ENCODE data around the gene PIAS4.

The PIAS4 gene

GRCh38 chr19:3983936-3984583 lies 23.5 kb upstream of the PIAS4 start:
- no peak for TF ChIP-seq ZNF274 (IDR thresholded peaks at IDR 0.05; ENCODE audit: low read depth, low read length)
- TF ChIP-seq YY1 (IDR thresholded peaks at IDR 0.05; ENCODE audit: insufficient read depth, insufficient read length): no peak
- TF ChIP-seq SUZ12 (IDR thresholded peaks at IDR 0.05; ENCODE audit: extremely low read depth, insufficient read depth, insufficient read length): no peak
- Histone ChIP-seq H3K9ac (ENCODE audit: insufficient read length, low read depth) (peak overlapping the region; percentile 100), H3K4me1 (ENCODE audit: insufficient read depth, insufficient read length) (peaks cover 31% of the 10 kb centered on the region), H3K4me3 (ENCODE audit: insufficient read length, low read depth) (peak overlapping the region; percentile 99), H3K27me3 (ENCODE audit: insufficient read depth, insufficient read length) (no peaks in the 10 kb centered on the region), H3K9me3 (ENCODE audit: insufficient read depth, low read length) (no peaks in the 10 kb centered on the region), H3K36me3 (ENCODE audit: insufficient read depth, insufficient read length, low read length) (peaks cover 60% of the 10 kb centered on the region)
- no peak for DNase-seq (ENCODE audit: low read depth, low spot score)

GRCh38 chr19:3984584-3984907 lies 23.0 kb upstream of the PIAS4 start:
- TF ChIP-seq SUZ12 (IDR thresholded peaks at IDR 0.05; ENCODE audit: extremely low read depth, insufficient read depth, insufficient read length): no peak
- TF ChIP-seq YY1 (IDR thresholded peaks at IDR 0.05; ENCODE audit: insufficient read depth, insufficient read length): no peak
- TF ChIP-seq ZNF274 (IDR thresholded peaks at IDR 0.05; ENCODE audit: low read depth, low read length): no peak
- Histone ChIP-seq H3K9ac (ENCODE audit: insufficient read length, low read depth) (peak overlapping the region; percentile 100), H3K4me1 (ENCODE audit: insufficient read depth, insufficient read length) (peaks cover 31% of the 10 kb centered on the region), H3K27me3 (ENCODE audit: insufficient read depth, insufficient read length) (no peaks in the 10 kb centered on the region), H3K4me3 (ENCODE audit: insufficient read length, low read depth) (peak overlapping the region; percentile 99), H3K36me3 (ENCODE audit: insufficient read depth, insufficient read length, low read length) (peaks cover 55% of the 10 kb centered on the region), H3K9me3 (ENCODE audit: insufficient read depth, low read length) (no peaks in the 10 kb centered on the region)
- DNase-seq (ENCODE audit: low read depth, low spot score): no peak

GRCh38 chr19:3984908-3985642 lies 22.5 kb upstream of the PIAS4 start, which contains the start of gene EEF2:
Gene EEF2, minus strand, starts transcription at chr19:3985463. Its CDS starts 83 bp downstream, at chr19:3985380.
- Histone ChIP-seq H3K9me3 (ENCODE audit: insufficient read depth, low read length) (no peaks in the 10 kb centered on the region), H3K4me3 (ENCODE audit: insufficient read length, low read depth) (peak within 1 kb of the TSS; percentile 99), H3K27me3 (ENCODE audit: insufficient read depth, insufficient read length) (no peaks in the 10 kb centered on the region), H3K36me3 (ENCODE audit: insufficient read depth, insufficient read length, low read length) (peaks cover 50% of the 10 kb centered on the region), H3K9ac (ENCODE audit: insufficient read length, low read depth) (peak within 1 kb of the TSS; percentile 100), H3K4me1 (ENCODE audit: insufficient read depth, insufficient read length) (peaks cover 31% of the 10 kb centered on the region)
- TF ChIP-seq SUZ12 (IDR thresholded peaks at IDR 0.05; ENCODE audit: extremely low read depth, insufficient read depth, insufficient read length): no peak
- TF ChIP-seq YY1 (IDR thresholded peaks at IDR 0.05; ENCODE audit: insufficient read depth, insufficient read length): peak; percentile 49
- peak; percentile 76 for DNase-seq (ENCODE audit: low read depth, low spot score)

- H3K9me3 ChIP-seq (ENCODE audit: insufficient read depth, low read length): no peaks in the 10 kb centered on the region
- TF ChIP-seq SUZ12 (IDR thresholded peaks at IDR 0.05; ENCODE audit: extremely low read depth, insufficient read depth, insufficient read length) (no peak), ZNF274 (IDR thresholded peaks at IDR 0.05; ENCODE audit: low read depth, low read length) (no peak), YY1 (IDR thresholded peaks at IDR 0.05; ENCODE audit: insufficient read depth, insufficient read length) (no peak)
- DNase-seq (ENCODE audit: low read depth, low spot score): no peak
- peaks cover 43% of the 10 kb centered on the region for H3K36me3 ChIP-seq (ENCODE audit: insufficient read depth, insufficient read length, low read length)
- peak overlapping the region; percentile 99 for H3K4me3 ChIP-seq (ENCODE audit: insufficient read length, low read depth)
- H3K9ac ChIP-seq (ENCODE audit: insufficient read length, low read depth): peak overlapping the region; percentile 37
- no peaks in the 10 kb centered on the region for H3K27me3 ChIP-seq (ENCODE audit: insufficient read depth, insufficient read length)
- peaks cover 28% of the 10 kb centered on the region for H3K4me1 ChIP-seq (ENCODE audit: insufficient read depth, insufficient read length)
These were observed 21.8 kb upstream of the PIAS4 start for GRCh38 chr19:3985643-3986259.

GRCh38 chr19:3986260-3987041 lies 21.1 kb upstream of the PIAS4 start:
- H3K36me3 ChIP-seq (ENCODE audit: insufficient read depth, insufficient read length, low read length): peaks cover 36% of the 10 kb centered on the region
- peak overlapping the region; percentile 28 for H3K9ac ChIP-seq (ENCODE audit: insufficient read length, low read depth)
- H3K27me3 ChIP-seq (ENCODE audit: insufficient read depth, insufficient read length): no peaks in the 10 kb centered on the region
- DNase-seq (ENCODE audit: low read depth, low spot score): no peak
- TF ChIP-seq ZNF274 (IDR thresholded peaks at IDR 0.05; ENCODE audit: low read depth, low read length): no peak
- no peak for TF ChIP-seq SUZ12 (IDR thresholded peaks at IDR 0.05; ENCODE audit: extremely low read depth, insufficient read depth, insufficient read length)
- TF ChIP-seq YY1 (IDR thresholded peaks at IDR 0.05; ENCODE audit: insufficient read depth, insufficient read length): no peak
- peak overlapping the region; percentile 20 for H3K4me3 ChIP-seq (ENCODE audit: insufficient read length, low read depth)
- peaks cover 25% of the 10 kb centered on the region for H3K4me1 ChIP-seq (ENCODE audit: insufficient read depth, insufficient read length)
- H3K9me3 ChIP-seq (ENCODE audit: insufficient read depth, low read length): no peaks in the 10 kb centered on the region

- DNase-seq (ENCODE audit: low read depth, low spot score): peak; percentile 75
- Histone ChIP-seq H3K9ac (ENCODE audit: insufficient read length, low read depth) (peak overlapping the region; percentile 42), H3K9me3 (ENCODE audit: insufficient read depth, low read length) (no peaks in the 10 kb centered on the region), H3K27me3 (ENCODE audit: insufficient read depth, insufficient read length) (no peaks in the 10 kb centered on the region), H3K4me3 (ENCODE audit: insufficient read length, low read depth) (peak overlapping the region; percentile 12), H3K4me1 (ENCODE audit: insufficient read depth, insufficient read length) (peaks cover 15% of the 10 kb centered on the region), H3K36me3 (ENCODE audit: insufficient read depth, insufficient read length, low read length) (peaks cover 23% of the 10 kb centered on the region)
- TF ChIP-seq YY1 (IDR thresholded peaks at IDR 0.05; ENCODE audit: insufficient read depth, insufficient read length) (no peak), ZNF274 (IDR thresholded peaks at IDR 0.05; ENCODE audit: low read depth, low read length) (no peak), SUZ12 (IDR thresholded peaks at IDR 0.05; ENCODE audit: extremely low read depth, insufficient read depth, insufficient read length) (no peak)
These were observed 19.7 kb upstream of the PIAS4 start for GRCh38 chr19:3987619-3988371.

All from NT2/D1 (cell line).